Measurements from ENCODE around the gene ST6GAL1.
"Not testable (repeated sequence)": the region's sequence is repeated elsewhere in the genome, so short reads cannot be mapped to it uniquely, and the experiment has no call there.

Gene ST6GAL1

DNA sequence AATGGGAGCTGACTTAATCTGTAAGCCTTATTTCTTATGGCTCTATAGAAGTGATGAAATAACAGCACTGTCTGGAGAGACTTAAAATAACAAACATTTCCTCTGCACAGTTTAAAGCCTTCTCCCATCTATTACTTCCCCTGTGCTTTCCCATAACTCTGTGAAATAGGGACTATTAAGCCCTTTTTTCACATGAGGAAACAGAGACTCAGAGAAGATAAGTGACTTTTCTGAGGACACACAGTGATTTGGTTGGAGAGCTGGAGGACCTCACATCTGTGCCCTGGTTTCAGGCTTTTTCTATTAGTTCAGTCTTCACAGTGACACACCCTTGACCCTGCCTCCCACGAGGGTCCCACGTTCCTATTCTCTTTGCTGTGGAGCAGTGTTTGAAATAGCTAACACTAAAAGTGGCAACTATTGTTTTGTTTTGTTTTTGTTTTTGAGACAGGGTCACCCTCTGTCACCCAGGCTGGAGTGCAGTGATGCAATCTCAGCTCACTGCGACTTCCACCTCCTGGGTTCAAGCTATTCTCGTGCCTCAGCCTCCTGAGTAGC lies 82.9 kb downstream of the ST6GAL1 start:
- DNase-seq (ENCODE audit: extremely low spot score, insufficient read length, low read depth) (no peak), FAIRE-seq (peak; percentile 21)

DNA sequence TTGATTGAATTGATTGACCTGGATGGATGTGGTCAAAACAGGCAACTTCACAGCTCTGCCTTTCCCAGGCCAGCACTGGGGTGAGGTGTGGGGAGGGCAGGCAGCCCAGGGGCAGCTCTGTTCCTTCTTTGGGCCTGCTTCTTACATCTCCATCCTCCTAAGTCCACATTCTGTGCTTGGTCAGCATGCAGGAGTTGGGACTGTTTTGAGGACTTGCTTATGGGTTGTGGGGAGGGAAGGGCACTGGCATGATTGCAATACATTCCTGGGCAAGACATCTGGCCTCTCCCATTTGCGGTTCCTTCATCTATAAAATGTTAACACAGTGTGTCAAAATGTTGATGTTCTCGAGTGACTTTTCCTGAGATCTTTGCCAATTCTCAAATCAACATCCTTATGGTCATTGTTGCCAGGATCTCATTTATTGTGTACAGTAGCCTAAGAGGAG lies 84.1 kb downstream of the ST6GAL1 start:
- DNase-seq (ENCODE audit: extremely low spot score, insufficient read length, low read depth) (no peak), FAIRE-seq (no peak)

DNA sequence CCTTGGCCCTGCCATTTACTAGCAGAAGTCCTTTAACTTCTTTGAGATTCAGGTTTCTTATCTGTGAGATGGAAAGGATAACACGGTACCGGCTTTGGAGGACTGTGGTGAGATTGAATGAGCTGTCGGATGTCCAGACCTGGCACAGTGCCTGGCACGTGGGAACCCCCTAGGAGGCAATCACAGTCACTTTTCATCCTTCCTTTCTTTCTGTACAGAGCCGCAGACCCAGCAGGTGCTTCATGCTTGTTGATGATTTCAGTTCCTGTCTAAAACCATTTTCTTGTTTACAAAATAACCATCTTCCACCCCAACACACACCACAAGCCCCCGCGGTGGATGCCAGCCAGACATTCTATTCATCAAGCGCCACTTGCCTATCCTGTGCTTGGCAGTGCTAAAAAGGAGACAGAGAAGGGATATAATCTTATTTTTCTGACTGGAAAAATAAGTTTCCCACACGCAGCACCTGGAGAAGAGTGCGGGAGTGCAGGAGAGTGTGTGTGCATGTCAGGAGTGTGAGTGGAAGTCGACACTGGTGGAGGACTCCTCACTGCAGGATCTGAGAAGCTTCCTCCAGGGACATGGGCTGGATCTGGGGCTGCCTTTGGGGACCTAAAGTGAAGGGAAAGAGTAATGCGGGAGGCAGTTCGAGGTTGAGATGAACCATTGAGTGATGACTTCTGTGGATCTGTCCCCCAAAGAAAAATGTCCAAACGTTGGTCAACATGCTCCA lies 85.7 kb downstream of the ST6GAL1 start:
- FAIRE-seq (peak; percentile 89), DNase-seq (ENCODE audit: extremely low spot score, insufficient read length, low read depth) (no peak)

DNA sequence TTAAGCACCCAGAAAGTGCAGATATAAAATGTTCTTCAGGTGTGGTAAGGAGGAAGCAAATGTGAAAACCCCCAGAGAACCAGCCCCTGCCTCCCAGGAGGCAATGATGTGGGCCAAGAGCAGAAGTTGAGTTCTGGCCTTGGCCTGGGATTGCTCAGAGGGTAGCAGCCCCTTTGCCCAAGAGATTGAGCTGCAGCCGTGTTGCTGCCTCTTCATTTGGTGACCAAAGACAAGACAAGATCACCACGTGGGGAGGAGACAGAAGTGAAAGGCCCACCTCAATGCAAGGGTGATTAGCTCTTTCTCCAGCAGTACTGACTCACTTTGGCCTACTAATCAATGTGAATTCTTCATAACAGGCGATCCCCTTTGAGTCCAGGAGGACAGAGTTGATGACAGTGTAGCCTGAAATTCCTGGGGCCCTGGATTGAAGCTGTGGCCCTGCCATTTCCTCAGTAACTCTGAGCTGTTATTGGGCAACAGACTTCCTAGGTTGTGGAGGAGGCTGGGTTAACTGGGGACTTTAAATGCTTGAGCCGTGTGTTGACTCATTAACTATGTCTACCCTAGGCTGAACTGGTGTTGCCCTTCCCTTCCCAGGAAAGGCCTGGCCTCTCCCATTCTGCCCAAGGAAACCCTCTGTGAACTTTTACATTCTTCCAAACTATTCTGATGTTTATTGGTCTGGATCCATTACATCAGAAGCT lies 86.5 kb downstream of the ST6GAL1 start:
- DNase-seq (ENCODE audit: extremely low spot score, insufficient read length, low read depth) (no peak), FAIRE-seq (peak; percentile 71)

DNA sequence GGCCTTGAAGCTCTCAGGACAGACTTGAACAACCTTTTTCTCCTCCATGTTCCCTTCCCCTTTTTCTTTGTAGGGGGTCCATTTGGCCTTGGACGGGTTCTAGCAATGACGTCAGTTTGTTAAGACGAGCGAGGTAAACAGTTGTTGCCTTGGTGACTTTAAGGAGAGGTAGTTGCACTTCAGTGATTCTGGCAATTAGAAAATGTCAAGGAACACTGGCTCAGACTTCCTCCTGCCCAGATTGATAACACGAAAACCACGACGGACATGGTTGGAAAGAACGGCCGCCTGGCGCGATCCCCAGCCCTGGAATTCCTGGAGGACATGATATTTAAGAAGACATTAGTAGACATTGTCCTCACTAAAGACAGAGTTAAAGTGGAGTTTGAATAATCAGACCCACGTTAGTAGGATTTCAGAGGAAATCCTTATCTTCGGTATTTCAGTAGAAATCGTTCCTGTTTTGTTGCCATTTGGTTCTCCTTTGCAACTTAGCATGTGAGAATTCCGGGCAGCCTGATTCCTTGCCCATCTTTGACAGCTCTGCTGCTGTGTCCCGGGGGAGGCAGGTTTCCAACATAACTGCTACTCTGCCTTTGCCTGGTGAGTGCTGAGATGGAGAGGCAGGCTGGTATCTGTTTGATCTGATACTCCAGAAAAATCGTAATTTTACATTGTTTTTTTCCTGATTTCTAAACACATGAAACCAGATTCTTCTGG lies 87.3 kb downstream of the ST6GAL1 start:
- DNase-seq (ENCODE audit: extremely low spot score, insufficient read length, low read depth), result no peak
- no peak for FAIRE-seq

DNA sequence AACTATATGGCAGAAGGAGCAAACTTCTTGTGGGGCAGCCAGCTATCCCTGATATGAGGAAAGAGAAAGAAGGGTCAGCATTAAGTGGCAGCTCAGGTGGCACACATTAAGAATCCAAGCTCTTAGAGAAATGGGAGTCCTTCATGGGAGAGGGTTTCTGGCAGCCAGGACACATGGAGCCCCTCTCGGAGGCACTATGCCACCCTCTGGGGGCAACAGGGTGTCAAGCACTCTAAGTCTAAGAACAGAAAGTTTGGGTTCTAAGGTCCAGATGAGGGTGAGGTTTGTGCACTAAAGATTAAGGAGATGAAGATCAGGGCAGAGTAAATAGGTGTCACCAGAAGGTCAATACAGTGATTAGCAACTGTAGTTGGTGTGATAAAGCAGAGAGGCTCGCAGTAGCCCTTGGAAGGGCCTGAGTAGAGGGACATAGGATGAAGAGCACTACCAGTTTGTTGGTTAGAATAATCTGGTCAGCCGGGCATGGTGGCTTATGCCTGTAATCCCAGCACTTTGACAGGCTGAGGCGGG lies 89.3 kb downstream of the ST6GAL1 start:
- DNase-seq (ENCODE audit: extremely low spot score, insufficient read length, low read depth), result no peak
- no peak for FAIRE-seq

DNA sequence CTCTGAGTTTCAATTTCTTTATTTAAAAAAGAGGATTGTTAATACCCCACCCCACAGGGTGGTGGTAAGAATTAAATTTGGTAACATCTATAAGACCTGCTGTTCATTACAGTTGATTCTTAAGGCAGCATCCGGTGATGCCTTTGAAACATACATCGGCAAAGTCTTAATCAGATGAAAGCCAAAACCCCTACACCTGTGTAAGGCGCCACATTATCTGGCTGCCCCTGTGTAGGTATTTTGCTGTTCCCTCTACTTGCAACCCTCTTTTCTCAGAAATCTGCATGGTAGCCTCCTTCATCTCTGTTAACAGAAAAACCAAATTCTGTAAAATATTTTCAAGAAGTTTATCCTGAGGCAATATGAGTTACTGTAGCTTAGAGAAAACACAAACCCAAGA lies 90.0 kb downstream of the ST6GAL1 start:
- FAIRE-seq (peak; percentile 44), DNase-seq (ENCODE audit: extremely low spot score, insufficient read length, low read depth) (no peak)

DNA sequence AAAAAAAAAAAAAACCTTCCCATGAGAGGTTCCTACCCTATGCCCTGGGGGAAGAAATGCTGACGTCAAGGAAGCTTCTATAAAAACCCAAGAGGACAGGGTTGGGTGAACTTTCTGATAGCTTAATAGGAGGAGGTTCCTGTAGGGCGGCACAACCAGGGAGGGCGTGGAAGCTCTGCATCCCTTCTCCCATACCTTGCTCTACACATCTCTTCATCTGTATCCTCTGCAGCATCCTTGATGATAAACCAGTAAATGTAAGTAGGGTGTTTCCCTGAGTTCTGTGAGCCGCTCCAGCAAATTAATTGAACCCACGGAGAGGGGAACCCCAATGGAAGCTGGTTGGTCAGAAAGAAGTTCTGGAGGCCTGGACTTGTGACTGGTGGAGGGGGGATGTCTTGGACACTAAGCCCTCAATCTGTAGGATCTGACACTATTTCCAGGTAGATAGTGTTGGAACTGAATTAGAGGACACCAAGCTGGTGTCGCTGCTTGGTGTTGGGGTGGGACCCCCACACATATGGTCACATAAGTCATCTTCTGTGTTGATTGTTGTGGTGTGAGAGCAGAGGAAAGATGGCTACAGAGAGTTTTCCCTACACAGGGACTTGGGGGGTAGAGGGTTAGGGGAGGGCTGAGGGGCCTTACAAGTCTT lies 91.5 kb downstream of the ST6GAL1 start:
- FAIRE-seq, result peak; percentile 84
- DNase-seq (ENCODE audit: extremely low spot score, insufficient read length, low read depth), result no peak

DNA sequence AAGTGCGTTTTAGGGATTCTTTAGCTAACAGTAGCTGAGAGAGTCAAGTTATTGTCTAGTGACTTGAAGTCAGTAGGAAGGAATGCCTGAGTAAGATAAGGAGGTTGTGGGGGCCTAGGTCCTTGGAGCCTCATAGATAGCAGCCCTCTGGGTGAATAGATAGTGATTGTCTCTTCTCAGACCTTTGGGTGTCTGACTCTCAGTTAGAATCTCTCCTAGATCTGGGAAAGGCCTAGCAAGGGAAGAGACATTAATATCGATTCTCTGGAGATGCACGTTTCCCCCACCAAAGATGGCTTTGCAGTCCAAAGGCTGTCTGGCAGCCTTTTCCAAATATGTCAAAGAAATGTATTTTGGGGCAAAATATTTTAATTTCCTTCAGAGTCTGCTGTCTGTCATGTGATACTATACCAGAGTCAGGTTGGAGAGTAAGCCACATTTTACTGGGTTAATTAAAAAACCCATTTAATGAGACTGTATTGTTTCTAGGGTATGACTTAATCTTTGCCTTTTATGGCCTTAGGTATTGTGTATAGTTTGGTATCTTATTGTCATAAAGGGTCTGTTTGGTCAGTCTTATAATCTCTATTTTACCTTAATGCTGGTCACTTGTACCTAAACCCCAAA lies 92.2 kb downstream of the ST6GAL1 start:
- FAIRE-seq, result peak; percentile 41
- DNase-seq (ENCODE audit: extremely low spot score, insufficient read length, low read depth), result no peak

DNA sequence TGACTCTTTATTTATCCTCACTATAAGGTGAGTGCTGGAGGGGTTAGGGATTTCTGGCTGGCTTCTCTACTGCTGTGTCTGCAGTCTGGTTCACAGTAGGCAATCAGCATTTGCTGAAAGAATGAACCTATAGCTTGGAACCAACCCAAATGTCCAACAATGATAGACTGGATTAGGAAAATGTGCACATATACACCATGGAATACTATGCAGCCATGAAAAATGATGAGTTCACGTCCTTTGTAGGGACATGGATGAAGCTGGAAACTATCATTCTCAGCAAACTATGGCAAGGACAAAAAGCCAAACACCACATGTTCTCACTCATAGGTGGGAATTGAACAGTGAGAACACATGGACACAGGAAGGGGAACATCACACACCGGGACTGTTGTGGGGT lies 93.0 kb downstream of the ST6GAL1 start:
- FAIRE-seq, result not testable (repeated sequence)

DNA sequence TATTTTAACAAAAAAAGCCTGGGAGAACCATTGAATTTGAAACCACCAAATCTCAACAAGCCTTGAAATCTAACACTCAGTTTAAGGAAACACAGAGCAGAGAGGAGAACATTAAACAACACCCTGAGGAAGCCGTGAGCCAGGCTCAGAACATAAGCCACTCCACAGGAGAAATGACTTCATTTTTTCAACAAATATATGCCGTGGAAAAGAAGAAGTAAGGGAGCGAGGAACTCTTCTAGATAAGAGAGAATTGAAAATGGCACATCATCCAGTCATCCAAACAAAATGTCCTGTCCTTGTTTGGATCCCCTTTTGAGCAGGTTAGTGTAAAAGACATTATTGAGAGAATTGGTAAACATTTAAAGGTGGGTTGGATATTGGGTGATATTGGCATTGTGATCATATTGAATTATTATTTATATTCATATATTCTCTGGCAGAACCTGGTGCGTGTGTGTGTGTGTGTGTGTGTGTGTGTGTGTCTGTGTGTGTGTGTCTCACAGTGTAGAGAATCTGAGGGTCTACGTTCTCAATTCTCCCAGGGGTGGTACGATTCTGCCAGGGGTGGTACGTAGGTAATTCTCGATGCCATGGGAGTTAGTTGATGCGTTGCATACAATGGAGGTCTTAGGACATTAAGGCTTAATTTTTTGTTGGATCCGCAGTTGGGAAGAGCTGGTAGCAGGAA lies 94.4 kb downstream of the ST6GAL1 start:
- FAIRE-seq (peak; percentile 39), DNase-seq (ENCODE audit: extremely low spot score, insufficient read length, low read depth) (no peak)

More for the DNA sequence above, 93.0 kb downstream of the ST6GAL1 start:
- DNase-seq (ENCODE audit: extremely low spot score, insufficient read length, low read depth), result not testable (repeated sequence)

DNA sequence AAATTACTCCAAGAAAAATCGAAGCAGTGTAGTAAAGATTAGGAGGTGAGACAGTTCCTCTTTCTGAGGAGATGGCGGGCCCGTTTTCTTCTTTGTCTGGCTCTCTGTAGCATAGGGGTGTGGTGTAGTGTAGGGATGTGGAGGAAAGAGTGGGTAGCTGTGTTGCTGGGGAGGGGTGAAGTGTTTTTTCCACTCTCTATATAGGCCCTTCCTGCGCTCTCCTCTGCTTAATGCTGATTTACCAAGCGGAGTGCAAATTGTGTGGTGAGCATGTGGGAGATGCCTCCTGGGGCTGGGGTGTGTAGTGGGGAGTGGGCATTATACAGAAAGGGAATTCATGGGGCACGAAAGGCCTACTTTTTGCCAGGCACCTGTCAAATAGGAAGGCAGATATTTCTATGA lies 94.9 kb downstream of the ST6GAL1 start:
- FAIRE-seq (no peak), DNase-seq (ENCODE audit: extremely low spot score, insufficient read length, low read depth) (no peak)

DNA sequence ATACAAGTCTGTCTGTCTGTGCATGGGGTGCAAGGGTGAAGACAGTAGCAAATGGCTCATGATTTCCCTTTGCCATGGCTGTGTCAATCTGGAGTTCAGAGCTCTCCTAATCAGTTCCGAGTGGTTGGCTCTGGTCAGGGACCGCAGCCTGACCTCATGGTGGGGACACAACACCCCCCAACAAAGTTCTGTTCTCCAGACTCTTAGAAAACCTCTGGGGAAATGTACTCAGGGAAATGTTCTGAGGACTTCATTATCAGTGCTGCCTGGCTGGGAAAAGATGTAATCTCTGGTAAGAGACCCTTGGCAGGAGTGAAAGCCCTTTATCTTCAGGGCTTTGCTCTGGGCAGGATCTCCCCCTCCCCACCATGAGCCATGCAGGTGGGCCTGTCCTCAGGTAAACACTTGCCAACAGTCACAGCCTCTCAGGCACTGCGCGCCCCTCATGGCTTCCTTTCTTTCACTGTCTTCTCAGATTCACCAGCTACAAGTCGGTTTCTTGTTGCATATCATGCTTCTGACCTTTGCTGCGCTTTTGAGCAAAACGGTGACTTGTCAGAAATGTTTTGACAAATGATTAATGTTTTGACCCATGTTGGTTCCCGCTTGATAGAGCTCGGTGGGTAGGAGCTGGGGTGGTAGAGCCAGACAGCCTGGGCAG lies 95.5 kb downstream of the ST6GAL1 start:
- DNase-seq (ENCODE audit: extremely low spot score, insufficient read length, low read depth), result no peak
- peak; percentile 75 for FAIRE-seq

DNA sequence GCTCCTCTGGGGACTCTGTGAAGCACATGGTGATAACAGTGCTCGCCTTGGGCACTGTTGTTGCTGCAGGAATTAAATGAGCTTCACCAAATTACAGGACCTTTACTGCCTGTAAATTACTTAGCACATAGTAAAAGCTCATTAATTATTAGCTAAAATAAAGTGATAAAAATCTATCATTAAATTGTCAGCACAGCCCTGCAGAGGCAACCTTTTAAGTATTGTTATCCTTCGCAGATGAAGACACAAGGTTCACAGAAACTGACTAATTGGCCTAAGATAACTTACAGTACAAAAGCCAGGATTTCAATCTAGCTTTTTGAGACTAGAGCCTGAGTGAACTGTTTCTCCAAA lies 96.0 kb downstream of the ST6GAL1 start:
- FAIRE-seq (no peak), DNase-seq (ENCODE audit: extremely low spot score, insufficient read length, low read depth) (no peak)

DNA sequence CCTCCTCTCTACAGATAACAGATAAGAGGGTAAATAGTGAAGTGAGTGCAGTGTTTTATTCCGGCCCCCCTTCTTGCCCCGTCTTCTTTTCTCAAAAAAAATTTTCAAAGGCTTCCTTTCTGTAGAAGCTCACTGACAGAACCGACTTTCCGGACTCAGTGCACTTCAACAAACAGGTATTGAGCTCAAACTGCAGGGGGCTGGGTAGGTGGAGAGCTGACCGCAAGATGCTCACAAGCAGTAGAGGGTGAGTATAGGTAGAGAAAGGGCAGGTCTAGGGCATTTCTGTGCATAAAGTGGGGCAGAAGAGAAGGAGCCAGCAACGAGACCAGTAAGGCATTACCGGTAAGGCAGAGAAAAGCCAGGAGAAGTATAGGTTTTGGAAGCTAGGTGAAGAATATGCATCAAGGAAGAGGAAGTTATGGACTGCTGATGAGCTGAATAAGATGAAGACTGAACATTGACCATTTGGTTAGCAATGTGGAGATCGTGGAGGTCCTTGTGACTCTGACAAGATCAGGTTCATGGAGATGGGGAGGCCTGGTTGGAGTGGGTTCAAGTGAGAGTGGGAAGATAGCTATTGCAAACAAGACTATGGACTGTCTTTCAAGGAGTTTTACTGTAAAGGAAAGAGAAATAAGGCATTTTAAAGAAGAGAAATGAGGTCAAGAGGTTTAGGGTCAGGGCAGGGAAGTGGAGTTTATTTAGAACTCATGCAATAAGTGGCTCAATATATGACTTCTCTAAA lies 97.4 kb downstream of the ST6GAL1 start:
- DNase-seq (ENCODE audit: extremely low spot score, insufficient read length, low read depth) (no peak), FAIRE-seq (peak; percentile 91)

DNA sequence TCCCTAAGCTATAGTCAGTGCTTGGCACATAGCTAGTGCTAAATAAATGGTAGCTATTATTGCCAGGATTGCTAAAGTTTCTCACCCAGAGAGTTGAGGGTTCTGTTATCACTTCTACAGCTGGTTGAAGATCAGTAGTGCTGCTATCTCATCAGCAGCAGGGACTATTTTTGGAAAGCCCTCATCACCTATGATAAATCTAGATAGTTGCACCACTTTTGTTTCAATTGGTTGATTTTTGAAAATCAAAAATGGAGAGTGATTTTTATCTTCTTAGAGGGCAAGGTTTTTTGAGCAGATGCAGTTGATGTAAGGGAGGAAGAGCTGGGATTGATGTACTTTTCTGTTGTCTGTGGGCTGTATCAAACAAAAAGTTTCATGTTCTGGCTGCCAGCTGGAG lies 101.6 kb downstream of the ST6GAL1 start:
- DNase-seq (ENCODE audit: extremely low spot score, insufficient read length, low read depth) (no peak), FAIRE-seq (no peak)

DNA sequence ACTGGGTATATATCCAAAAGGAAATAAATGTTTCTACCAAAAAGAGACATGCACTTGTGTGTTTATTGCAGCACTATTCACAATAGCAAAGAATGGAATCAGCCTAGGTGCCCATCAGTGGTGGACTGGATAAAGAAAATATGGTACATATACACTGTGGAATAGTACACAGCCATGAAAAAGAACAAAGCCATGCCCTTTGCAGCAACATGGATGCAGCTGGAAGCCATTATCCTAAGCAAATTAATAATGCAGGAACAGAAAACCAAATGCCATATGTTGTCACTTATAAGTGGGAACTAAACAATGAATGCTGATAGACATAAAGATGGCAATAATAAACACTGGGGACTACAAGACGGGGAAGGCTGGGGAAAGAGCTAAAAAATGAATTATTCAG lies 106.1 kb downstream of the ST6GAL1 start:
- no peak for DNase-seq (ENCODE audit: extremely low spot score, insufficient read length, low read depth)
- FAIRE-seq, result no peak

Measured in GM18507 (cell line).